ENCODE data around the gene LRBA. TPM values are rescaled to one million over a fixed set of nuclear protein-coding genes. Genes with fewer than 3 reads are reported as not detected.

The LRBA gene
- total and polyA plus RNA-seq, 4 donors: 8.2 to 69.8 (median 32.8) TPM

GRCh38 chr4:150366487-150366999 lies 648.5 kb downstream of the LRBA start:
- no peak for DNase-seq (ENCODE audit: low spot score)
- no peak overlapping the region for H3K4me3 ChIP-seq (ENCODE audit: low read depth in 1 of 3, low read length in 3 of 3)
- WGBS: 75% methylated on average over 2 of the region's 2 CpGs

More at GRCh38 chr4:150366487-150366999, 648.5 kb downstream of the LRBA start:
- no peaks in the 10 kb centered on the region for H3K27me3 ChIP-seq (ENCODE audit: control insufficient read depth in 4 of 4, insufficient read depth in 4 of 4, low read length in 3 of 4)
- H3K36me3 ChIP-seq (ENCODE audit: control insufficient read depth in 4 of 4, insufficient read depth in 3 of 4, low read depth in 1 of 4, low read length in 3 of 4): no peaks in the 10 kb centered on the region
- no peak overlapping the region for H3K9ac ChIP-seq (ENCODE audit: low read depth in 1 of 2, low read length in 2 of 2)
- no peaks in the 10 kb centered on the region for H3K4me1 ChIP-seq (ENCODE audit: control insufficient read depth in 4 of 4, insufficient read depth in 4 of 4, low read length in 3 of 4)
- H3K27ac ChIP-seq (ENCODE audit: low read depth in 1 of 2, low read length in 2 of 2): no peak overlapping the region
- no peak for TF ChIP-seq RAD21 (IDR thresholded peaks at IDR 0.05)
- no peak for TF ChIP-seq RXRA (IDR thresholded peaks at IDR 0.05)
- no peak for TF ChIP-seq ATF3 (IDR thresholded peaks at IDR 0.05)
- TF ChIP-seq GABPA (IDR thresholded peaks at IDR 0.05 in 1 of 2, conservative IDR thresholded peaks at IDR 0.05 in 1 of 2): no peak
- TF ChIP-seq NR2F2 (IDR thresholded peaks at IDR 0.05): no peak
- TF ChIP-seq TAF1 (conservative IDR thresholded peaks at IDR 0.05): no peak
- TF ChIP-seq, protein P1, sequence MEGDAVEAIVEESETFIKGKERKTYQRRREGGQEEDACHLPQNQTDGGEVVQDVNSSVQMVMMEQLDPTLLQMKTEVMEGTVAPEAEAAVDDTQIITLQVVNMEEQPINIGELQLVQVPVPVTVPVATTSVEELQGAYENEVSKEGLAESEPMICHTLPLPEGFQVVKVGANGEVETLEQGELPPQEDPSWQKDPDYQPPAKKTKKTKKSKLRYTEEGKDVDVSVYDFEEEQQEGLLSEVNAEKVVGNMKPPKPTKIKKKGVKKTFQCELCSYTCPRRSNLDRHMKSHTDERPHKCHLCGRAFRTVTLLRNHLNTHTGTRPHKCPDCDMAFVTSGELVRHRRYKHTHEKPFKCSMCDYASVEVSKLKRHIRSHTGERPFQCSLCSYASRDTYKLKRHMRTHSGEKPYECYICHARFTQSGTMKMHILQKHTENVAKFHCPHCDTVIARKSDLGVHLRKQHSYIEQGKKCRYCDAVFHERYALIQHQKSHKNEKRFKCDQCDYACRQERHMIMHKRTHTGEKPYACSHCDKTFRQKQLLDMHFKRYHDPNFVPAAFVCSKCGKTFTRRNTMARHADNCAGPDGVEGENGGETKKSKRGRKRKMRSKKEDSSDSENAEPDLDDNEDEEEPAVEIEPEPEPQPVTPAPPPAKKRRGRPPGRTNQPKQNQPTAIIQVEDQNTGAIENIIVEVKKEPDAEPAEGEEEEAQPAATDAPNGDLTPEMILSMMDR (IDR thresholded peaks at IDR 0.05; ENCODE audit: low read depth, low read length, missing input control): no peak
- TF ChIP-seq HNF4A (conservative IDR thresholded peaks at IDR 0.05): no peak
- no peak for TF ChIP-seq HNF4G (IDR thresholded peaks at IDR 0.05)
- TF ChIP-seq FOXA1 (IDR thresholded peaks at IDR 0.05): no peak
- TF ChIP-seq YY1 (IDR thresholded peaks at IDR 0.05): no peak
- TF ChIP-seq EGR1 (IDR thresholded peaks at IDR 0.05; ENCODE audit: low read depth in 2 of 2): no peak
- TF ChIP-seq, protein P2, sequence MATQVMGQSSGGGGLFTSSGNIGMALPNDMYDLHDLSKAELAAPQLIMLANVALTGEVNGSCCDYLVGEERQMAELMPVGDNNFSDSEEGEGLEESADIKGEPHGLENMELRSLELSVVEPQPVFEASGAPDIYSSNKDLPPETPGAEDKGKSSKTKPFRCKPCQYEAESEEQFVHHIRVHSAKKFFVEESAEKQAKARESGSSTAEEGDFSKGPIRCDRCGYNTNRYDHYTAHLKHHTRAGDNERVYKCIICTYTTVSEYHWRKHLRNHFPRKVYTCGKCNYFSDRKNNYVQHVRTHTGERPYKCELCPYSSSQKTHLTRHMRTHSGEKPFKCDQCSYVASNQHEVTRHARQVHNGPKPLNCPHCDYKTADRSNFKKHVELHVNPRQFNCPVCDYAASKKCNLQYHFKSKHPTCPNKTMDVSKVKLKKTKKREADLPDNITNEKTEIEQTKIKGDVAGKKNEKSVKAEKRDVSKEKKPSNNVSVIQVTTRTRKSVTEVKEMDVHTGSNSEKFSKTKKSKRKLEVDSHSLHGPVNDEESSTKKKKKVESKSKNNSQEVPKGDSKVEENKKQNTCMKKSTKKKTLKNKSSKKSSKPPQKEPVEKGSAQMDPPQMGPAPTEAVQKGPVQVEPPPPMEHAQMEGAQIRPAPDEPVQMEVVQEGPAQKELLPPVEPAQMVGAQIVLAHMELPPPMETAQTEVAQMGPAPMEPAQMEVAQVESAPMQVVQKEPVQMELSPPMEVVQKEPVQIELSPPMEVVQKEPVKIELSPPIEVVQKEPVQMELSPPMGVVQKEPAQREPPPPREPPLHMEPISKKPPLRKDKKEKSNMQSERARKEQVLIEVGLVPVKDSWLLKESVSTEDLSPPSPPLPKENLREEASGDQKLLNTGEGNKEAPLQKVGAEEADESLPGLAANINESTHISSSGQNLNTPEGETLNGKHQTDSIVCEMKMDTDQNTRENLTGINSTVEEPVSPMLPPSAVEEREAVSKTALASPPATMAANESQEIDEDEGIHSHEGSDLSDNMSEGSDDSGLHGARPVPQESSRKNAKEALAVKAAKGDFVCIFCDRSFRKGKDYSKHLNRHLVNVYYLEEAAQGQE (IDR thresholded peaks at IDR 0.05): no peak
- TF ChIP-seq, protein P3, sequence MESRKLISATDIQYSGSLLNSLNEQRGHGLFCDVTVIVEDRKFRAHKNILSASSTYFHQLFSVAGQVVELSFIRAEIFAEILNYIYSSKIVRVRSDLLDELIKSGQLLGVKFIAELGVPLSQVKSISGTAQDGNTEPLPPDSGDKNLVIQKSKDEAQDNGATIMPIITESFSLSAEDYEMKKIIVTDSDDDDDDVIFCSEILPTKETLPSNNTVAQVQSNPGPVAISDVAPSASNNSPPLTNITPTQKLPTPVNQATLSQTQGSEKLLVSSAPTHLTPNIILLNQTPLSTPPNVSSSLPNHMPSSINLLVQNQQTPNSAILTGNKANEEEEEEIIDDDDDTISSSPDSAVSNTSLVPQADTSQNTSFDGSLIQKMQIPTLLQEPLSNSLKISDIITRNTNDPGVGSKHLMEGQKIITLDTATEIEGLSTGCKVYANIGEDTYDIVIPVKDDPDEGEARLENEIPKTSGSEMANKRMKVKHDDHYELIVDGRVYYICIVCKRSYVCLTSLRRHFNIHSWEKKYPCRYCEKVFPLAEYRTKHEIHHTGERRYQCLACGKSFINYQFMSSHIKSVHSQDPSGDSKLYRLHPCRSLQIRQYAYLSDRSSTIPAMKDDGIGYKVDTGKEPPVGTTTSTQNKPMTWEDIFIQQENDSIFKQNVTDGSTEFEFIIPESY (IDR thresholded peaks at IDR 0.05): no peak
- no peak for TF ChIP-seq JUND (IDR thresholded peaks at IDR 0.05)
- TF ChIP-seq FOXA2 (IDR thresholded peaks at IDR 0.05): no peak
- no peak for TF ChIP-seq MAX (IDR thresholded peaks at IDR 0.05)
- TF ChIP-seq SP1 (IDR thresholded peaks at IDR 0.05): no peak
- H3K9me3 ChIP-seq (ENCODE audit: control insufficient read depth in 4 of 4, low read length in 3 of 4): no peaks in the 10 kb centered on the region

All from liver (tissue), 9 donors.